ENCODE data around the gene FAM76B.

The FAM76B gene

DNA sequence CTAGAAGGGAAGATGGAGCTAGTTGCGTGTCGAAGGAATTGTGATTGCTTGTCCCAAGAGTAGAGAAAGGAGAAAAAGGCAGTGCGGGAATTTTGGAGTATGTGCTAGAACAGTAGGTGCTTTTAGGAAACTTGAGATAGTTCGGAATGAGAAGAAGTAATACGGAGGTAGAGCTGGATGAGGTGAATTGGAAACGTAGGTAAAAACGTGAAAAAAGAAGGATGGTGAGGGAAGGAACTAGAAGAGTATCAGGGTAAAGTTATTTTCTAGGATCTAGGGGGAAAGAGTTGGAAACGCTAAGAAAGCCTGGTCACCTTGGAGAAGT, 2.1 kb upstream of the FAM76B start:
- no peak for DNase-seq

- DNase-seq = peak; percentile 15
These were observed 1.5 kb upstream of the FAM76B start for GRCh38 chr11:95790933-95791708.

- DNase-seq = peak; percentile 88
These were observed 746 bp upstream of the FAM76B start, which contains the start of gene CEP57 for GRCh38 chr11:95790123-95790932. Gene CEP57 (plus strand): TSS chr11:95790498. CDS start chr11:95790699, 201 bp downstream.

- no peak for DNase-seq
These were observed 569 bp downstream of the FAM76B start for GRCh38 chr11:95788921-95789505.

DNA sequence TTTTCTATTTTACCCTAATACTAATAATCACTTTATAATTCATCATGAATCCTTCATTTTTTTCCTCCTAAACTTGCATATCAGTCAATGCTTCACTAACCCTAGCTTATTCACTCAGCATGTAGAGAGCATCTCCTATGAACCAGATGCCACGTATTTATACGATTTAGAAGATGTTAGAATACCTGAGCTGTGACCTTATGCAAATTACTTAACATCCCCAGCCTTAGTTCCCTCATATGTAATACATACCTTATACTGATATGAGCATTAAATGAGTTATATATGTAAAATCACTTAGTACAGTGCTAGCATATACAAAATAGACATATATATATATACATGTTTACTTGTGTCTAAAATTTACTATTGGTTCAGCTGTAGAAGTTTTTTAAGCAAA, 9.0 kb downstream of the FAM76B start:
- DNase-seq = no peak

DNA sequence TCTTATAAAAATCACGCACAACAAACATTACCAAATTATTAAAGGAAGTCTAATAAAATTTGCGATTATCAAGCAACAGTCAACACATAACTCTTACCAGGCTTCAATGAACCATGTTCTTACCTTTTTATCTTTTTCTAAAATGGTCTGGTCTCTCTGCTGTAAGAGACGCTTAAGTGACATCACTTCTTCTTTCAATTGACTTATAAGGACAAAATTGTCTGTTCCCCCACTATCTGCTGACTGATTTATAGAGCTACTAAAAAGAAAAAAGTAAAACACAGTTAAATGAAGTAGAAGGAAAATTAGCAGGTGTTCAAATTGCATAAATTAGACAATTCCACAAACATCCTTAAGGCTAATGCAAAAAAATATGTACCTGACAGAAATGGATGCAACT, 10.9 kb downstream of the FAM76B start:
- no peak for DNase-seq

DNA sequence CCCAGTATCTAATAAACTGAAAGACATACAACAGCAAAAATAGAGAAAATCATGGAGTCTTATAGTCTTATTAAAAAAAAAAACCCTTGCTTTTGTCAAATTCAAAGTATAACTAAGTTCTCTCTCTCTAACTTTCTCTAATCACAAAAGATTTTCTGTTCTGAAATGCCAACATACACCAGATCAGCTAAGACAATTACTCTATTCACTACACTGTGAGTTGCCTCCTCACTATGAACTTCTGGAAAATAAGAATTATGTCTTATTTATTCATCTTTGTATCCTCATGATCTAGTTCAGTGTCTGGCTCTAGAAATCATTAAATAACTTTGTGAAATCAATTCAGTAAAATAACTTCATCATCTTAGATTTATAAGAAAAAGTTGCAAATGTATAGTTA, 12.7 kb downstream of the FAM76B start:
- no peak for DNase-seq

- no peak for DNase-seq
These were observed 21.1 kb downstream of the FAM76B start for GRCh38 chr11:95768521-95768920.

GRCh38 chr11:95767498-95767897, 22.1 kb downstream of the FAM76B start:
- no peak for DNase-seq

GRCh38 chr11:95766701-95767100, 22.9 kb downstream of the FAM76B start:
- no peak for DNase-seq

DNA sequence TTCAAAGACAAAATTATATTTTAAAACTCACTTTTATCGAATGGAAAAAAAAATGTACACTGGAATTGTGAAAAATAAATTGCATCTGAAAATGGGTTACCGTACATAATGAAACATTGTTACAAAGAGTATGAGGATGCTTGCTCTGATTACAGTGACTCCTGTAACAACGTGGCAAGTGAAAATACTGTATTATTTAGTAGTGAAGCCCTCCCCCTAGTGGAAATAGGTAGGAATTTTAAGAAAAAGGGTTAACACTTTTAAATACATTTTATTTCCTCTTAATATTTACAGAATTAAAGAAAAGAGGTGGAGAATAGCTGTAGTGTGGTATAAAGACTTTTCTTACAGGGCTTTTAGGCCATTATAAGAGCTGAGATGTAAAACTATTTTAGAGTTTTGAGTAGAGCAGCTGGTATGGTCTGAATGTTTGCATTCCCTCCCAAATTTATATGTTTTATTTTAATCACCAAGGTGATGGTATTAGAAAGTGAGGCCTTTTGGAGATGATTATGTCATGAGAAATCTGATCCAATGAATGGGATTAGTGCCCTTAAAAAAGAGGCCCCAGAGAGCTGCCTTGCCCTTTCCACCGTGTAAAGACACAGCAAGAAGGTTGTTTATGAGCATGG, 25.2 kb downstream of the FAM76B start:
- no peak for DNase-seq

- DNase-seq = no peak
These were observed 27.0 kb downstream of the FAM76B start for GRCh38 chr11:95762534-95762933.

DNA sequence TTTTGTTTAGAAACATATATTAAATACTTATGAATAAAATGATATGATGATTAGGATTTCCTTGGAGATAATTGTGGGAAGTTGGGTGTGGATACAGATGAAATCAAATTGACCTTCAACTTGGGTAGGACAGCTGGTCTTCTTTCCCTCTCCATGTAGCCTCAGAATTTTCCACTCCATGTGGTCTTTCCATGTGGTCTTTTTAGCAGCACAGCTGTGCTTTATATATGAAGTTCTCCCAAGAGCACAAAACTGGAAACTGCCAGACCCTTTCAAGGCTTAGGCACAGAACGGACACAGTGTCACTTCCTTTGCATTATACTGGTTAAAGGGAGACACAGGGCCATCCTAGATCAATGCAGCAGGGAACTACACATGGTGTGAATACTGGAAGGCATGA, 28.6 kb downstream of the FAM76B start:
- no peak for DNase-seq

DNA sequence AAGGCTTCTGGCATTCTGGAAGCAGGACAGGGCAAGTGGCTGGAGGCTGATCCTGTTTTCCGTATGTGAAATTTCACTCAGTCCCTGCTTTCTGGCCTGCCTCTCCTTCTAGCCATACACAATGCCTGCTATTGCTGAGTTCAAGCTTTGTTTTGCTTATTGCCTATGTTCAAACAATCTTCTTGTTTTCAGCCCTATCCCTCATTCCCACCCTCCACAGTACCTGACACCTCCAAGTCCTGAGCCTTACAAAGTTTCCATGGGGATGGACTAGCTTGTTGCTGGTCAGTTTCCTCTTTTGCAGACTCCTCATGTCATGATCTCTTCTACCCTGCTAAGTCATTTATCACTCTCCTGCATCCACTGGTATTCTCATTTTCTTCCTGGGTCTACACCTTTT, 38.1 kb downstream of the FAM76B start:
- no peak for DNase-seq

- no peak for DNase-seq
These were observed 39.5 kb downstream of the FAM76B start for GRCh38 chr11:95750101-95750500.

- DNase-seq = no peak
These were observed 50.3 kb downstream of the FAM76B start for GRCh38 chr11:95739108-95739938.

- no peak for DNase-seq
These were observed 52.8 kb downstream of the FAM76B start for GRCh38 chr11:95736809-95737208.

DNA sequence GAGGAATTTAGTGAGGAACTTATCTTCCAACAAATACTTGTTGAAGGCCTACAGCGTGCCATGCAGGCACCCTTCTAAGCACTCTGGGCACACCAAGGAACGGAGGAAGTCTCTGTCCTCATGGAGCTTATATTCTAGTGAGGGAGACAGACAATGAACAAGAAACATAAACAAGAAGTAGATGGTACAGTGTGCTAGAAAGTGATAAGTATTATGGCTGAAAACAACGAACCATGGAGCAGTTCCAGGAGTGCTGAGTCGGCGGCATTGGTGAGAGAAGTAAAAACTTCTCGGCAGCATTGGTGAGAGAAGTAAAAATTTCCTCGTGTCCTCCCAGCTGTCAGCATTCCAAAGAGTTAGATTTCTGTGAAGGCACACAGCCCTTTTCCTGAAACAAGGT, 53.2 kb downstream of the FAM76B start:
- no peak for DNase-seq

DNA sequence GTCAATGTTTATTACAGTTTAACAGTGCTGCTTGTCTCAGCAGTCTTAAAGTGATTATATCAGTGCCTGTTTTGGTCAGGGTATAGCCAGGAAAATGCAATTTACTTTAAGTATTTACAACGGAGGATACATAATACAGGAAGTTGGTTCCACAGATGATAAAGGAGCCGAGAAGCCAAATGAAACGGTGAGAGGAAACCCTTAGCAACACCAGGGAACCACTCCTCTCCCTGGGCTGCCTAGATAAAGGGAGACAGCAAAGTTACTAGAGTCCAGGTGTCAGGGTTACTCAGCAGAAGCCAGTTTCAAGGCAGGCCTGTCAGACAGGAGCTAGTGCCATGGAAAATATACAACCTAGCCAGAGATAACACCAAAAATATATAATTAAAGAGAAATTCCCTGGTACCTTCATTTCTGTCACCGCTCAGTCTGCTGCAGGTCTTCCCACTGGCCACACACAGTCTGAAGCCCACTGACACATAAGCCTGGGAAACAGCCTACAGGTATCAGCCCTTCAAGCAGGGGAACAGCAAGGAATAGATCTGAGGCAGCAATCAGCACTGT, 55.5 kb downstream of the FAM76B start:
- DNase-seq = no peak

DNA sequence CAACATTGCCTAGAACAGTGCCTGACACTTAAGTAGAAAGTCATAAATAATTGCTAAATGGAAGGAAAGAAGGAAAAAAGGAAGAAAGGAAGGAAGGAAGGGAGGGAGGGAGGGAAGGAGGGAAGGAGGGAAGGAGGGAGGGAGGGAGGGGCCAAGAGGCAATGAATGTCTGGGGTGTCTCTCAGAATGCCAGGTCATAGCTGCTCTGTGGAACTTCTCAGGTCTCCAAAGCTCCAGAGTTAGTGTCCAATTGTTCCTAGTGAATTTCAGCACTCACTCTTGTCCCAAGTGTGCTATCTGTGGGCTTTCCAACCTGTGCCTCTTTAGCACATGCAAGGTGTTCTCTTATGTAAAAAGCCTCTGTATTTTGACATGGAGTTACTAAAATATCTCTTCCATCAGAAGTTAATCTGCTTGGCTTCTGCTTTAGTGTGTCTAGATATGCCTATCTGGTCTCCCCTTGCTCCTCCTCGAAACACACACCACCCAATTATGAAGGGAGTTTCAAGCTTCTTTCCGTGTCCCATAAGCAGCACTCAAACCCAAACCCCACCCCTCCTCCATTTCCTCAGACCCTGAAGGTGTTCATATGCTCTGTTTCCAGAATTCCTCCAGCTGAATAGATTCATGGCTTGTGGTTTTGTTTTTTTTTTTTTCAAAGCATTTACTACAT, 56.5 kb downstream of the FAM76B start:
- no peak for DNase-seq

DNA sequence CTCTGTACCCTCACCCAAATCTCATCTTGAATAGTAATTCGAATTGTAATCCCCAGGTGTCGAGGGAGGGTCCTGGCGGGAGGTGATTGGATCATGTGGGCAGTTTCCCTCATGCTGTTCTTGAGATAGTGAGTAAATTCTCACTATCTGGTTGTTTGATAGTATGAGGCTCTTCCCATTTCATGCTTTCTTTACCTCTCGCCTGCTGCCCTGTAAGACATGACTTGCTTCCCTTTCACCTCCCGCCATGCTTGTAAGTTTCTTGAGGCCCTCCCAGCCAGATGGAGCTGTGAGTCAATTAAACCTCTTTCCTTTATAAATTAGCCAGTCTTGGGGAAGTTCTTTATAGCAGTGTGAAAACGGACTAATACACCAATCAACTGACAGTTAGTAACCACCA, 60.1 kb downstream of the FAM76B start:
- DNase-seq = no peak

DNA sequence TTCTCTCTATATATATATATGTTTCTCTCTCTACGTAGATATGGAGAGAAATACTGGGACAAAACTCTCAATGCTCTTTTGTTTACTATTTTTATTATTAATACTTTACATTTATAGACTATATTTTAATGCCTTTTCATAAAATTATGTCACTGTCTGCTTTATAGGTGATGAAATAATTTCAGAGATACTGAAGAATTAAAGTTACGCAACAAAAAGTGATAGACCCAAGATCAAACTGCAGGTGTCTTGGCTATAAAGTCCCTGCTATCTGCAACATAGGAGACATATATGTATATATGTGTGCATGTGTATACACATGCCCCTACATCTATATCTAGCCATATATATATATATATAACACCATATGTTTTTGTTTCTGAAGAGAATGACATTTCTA, 60.8 kb downstream of the FAM76B start:
- DNase-seq = no peak

Measured in NCI-H510A (cell line).